ENCODE results near the gene PCBD1. TPM values are rescaled to one million over a fixed set of nuclear protein-coding genes. Genes with fewer than 3 reads are reported as not detected.

Gene PCBD1
- total RNA-seq, 1 experiment from 2014 or later = 164 TPM

- H3K4me2 ChIP-seq = no peak overlapping the region
- TF ChIP-seq CTCF (conservative IDR thresholded peaks at IDR 0.05) = no peak
- TF ChIP-seq EZH2 (IDR thresholded peaks at IDR 0.05; ENCODE audit: low read depth) = no peak
- H3K4me3 ChIP-seq = no peak overlapping the region
- intact Hi-C loops (cut with micrococcal nuclease; ENCODE audit: unreplicated experiment) = no loop called here
- no peak overlapping the region for H2AFZ ChIP-seq
- no peaks in the 10 kb centered on the region for H4K20me1 ChIP-seq (ENCODE audit: insufficient read depth)
- no peaks in the 10 kb centered on the region for H3K9me2 ChIP-seq (ENCODE audit: insufficient read depth)
- no TSS peak for BruUV-seq (replicated peaks)
- H3K79me2 ChIP-seq (ENCODE audit: low read depth) = no peaks in the 10 kb centered on the region
- 0 out of 2 replicates have a peak, but pooled peaks cover 3% of the 10 kb centered on the region for H3K9me3 ChIP-seq (ENCODE audit: insufficient read depth, low read depth)
- CTCF ChIA-PET = no interaction called here
- H3K27me3 ChIP-seq (ENCODE audit: insufficient read depth, low read depth) = peaks cover 36% of the 10 kb centered on the region; the same call in 1 of the 2 replicates
- H3K4me1 ChIP-seq (replicated peaks; ENCODE audit: insufficient read depth) = no peaks in the 10 kb centered on the region
- DNase-seq = no peak
- no peaks in the 10 kb centered on the region for H3K36me3 ChIP-seq (ENCODE audit: low read depth)
- H3K27ac ChIP-seq = no peak overlapping the region
- POLR2A ChIA-PET (ENCODE audit: unreplicated experiment) = no interaction called here
- no peaks in the 10 kb centered on the region for H3F3A ChIP-seq (ENCODE audit: insufficient read depth, low read depth)
Measured at GRCh38 chr10:70906953-70907636, 18.7 kb upstream of the PCBD1 start.

GRCh38 chr10:70906031-70906783 lies 17.8 kb upstream of the PCBD1 start:
- Histone ChIP-seq H4K20me1 (ENCODE audit: insufficient read depth) (no peaks in the 10 kb centered on the region), H3K27me3 (ENCODE audit: insufficient read depth, low read depth) (peaks cover 32% of the 10 kb centered on the region; the same call in 1 of the 2 replicates), H3K36me3 (ENCODE audit: low read depth) (no peaks in the 10 kb centered on the region), H3K4me1 (replicated peaks; ENCODE audit: insufficient read depth) (no peaks in the 10 kb centered on the region), H3K27ac (no peak overlapping the region), H3K4me3 (no peak overlapping the region), H3K4me2 (no peak overlapping the region), H2AFZ (no peak overlapping the region), H3K79me2 (ENCODE audit: low read depth) (no peaks in the 10 kb centered on the region), H3K9me3 (ENCODE audit: insufficient read depth, low read depth) (no peaks in the 10 kb centered on the region), H3F3A (ENCODE audit: insufficient read depth, low read depth) (no peaks in the 10 kb centered on the region), H3K9me2 (ENCODE audit: insufficient read depth) (no peaks in the 10 kb centered on the region)
- ChIA-PET CTCF (interaction anchor here (1.5 kb wide), 1 partner anchor 302 kb away, joined by 4 read pairs; no protein-coding TSS in a partner anchor), POLR2A (ENCODE audit: unreplicated experiment) (no interaction called here)
- no peak for TF ChIP-seq CTCF (conservative IDR thresholded peaks at IDR 0.05)
- no peak for TF ChIP-seq EZH2 (IDR thresholded peaks at IDR 0.05; ENCODE audit: low read depth)
- DNase-seq = no peak
- intact Hi-C loops (cut with micrococcal nuclease; ENCODE audit: unreplicated experiment) = no loop called here
- no TSS peak for BruUV-seq (replicated peaks)

GRCh38 chr10:70905071-70906021 lies 17.0 kb upstream of the PCBD1 start:
- no peaks in the 10 kb centered on the region for H3K36me3 ChIP-seq (ENCODE audit: low read depth)
- H3K79me2 ChIP-seq (ENCODE audit: low read depth) = no peaks in the 10 kb centered on the region
- H3K27me3 ChIP-seq (ENCODE audit: insufficient read depth, low read depth) = peaks cover 32% of the 10 kb centered on the region; the same call in 1 of the 2 replicates
- no peaks in the 10 kb centered on the region for H3K4me1 ChIP-seq (replicated peaks; ENCODE audit: insufficient read depth)
- CTCF ChIA-PET = interaction anchor here (1.5 kb wide), 1 partner anchor 303 kb away, joined by 4 read pairs; no protein-coding TSS in a partner anchor
- H4K20me1 ChIP-seq (ENCODE audit: insufficient read depth) = no peaks in the 10 kb centered on the region
- BruUV-seq (replicated peaks) = no TSS peak
- intact Hi-C loops (cut with micrococcal nuclease; ENCODE audit: unreplicated experiment) = no loop called here
- no peak for TF ChIP-seq EZH2 (IDR thresholded peaks at IDR 0.05; ENCODE audit: low read depth)
- no peak for TF ChIP-seq CTCF (conservative IDR thresholded peaks at IDR 0.05)
- no peaks in the 10 kb centered on the region for H3K9me3 ChIP-seq (ENCODE audit: insufficient read depth, low read depth)
- no peak overlapping the region for H2AFZ ChIP-seq
- POLR2A ChIA-PET (ENCODE audit: unreplicated experiment) = no interaction called here
- H3K4me2 ChIP-seq = no peak overlapping the region
- H3K9me2 ChIP-seq (ENCODE audit: insufficient read depth) = no peaks in the 10 kb centered on the region
- no peak for DNase-seq
- no peak overlapping the region for H3K4me3 ChIP-seq
- H3F3A ChIP-seq (ENCODE audit: insufficient read depth, low read depth) = no peaks in the 10 kb centered on the region
- no peak overlapping the region for H3K27ac ChIP-seq
